GM19452 (cell line): ENCODE results near the gene WFDC1.

ENCODE experiments used
- ATAC-seq: cut with Tn5 transposase; IDR thresholded peaks from one replicate; pipeline ENCODE4 v1.9.1; 2021; ENCODE audit not compliant: unreplicated experiment

Gene WFDC1

GRCh38 chr16:84302111-84302954 lies 7.7 kb downstream of the WFDC1 start:
- ATAC-seq = no peak

- ATAC-seq = no peak
These were observed 8.3 kb downstream of the WFDC1 start for GRCh38 chr16:84303023-84303422.

- ATAC-seq = no peak
These were observed 8.8 kb downstream of the WFDC1 start for GRCh38 chr16:84303516-84303915.

- no peak for ATAC-seq
These were observed 11.9 kb downstream of the WFDC1 start for GRCh38 chr16:84306564-84306963.

- ATAC-seq = no peak
These were observed 12.7 kb downstream of the WFDC1 start for GRCh38 chr16:84307209-84307954.

GRCh38 chr16:84308120-84308519 lies 13.4 kb downstream of the WFDC1 start:
- no peak for ATAC-seq

GRCh38 chr16:84310642-84311041 lies 16.0 kb downstream of the WFDC1 start:
- ATAC-seq = no peak

GRCh38 chr16:84312783-84313382 lies 18.2 kb downstream of the WFDC1 start:
- no peak for ATAC-seq

GRCh38 chr16:84313921-84314320 lies 19.2 kb downstream of the WFDC1 start:
- ATAC-seq = no peak

- no peak for ATAC-seq
These were observed 19.7 kb downstream of the WFDC1 start for GRCh38 chr16:84314373-84314772.

- ATAC-seq = no peak
These were observed 20.1 kb downstream of the WFDC1 start for GRCh38 chr16:84314814-84315213.

- ATAC-seq = no peak
These were observed 20.7 kb downstream of the WFDC1 start for GRCh38 chr16:84315422-84315821.

GRCh38 chr16:84318091-84318975 lies 23.7 kb downstream of the WFDC1 start:
- no peak for ATAC-seq

GRCh38 chr16:84319146-84319760 lies 24.6 kb downstream of the WFDC1 start:
- ATAC-seq = no peak

- no peak for ATAC-seq
These were observed 25.8 kb downstream of the WFDC1 start for GRCh38 chr16:84320511-84320910.

GRCh38 chr16:84321932-84322331 lies 27.3 kb downstream of the WFDC1 start:
- no peak for ATAC-seq

GRCh38 chr16:84322749-84323148 lies 28.1 kb downstream of the WFDC1 start:
- no peak for ATAC-seq

GRCh38 chr16:84323606-84324005 lies 28.9 kb downstream of the WFDC1 start:
- no peak for ATAC-seq

GRCh38 chr16:84324434-84325262 lies 30.0 kb downstream of the WFDC1 start:
- no peak for ATAC-seq

- ATAC-seq = no peak
These were observed 31.9 kb downstream of the WFDC1 start for GRCh38 chr16:84326545-84326944.
